Loucy (cell line): Measurements from ENCODE around the gene DNM1.

ENCODE experiments used
- CTCF ChIP-seq: fragments of 200-600 bp; sonication (generic); conservative IDR thresholded peaks from 2 replicates; pipeline ENCODE4 v1.5.1; 2014; ENCODE audit warnings: mild to moderate bottlenecking, antibody characterized with exemption, low read length
- EZH2phosphoT487 ChIP-seq: fragments of 200-600 bp; IDR thresholded peaks from 2 replicates; pipeline ENCODE4 v1.6.1; 2018; ENCODE audit warnings: antibody characterized with exemption, mild to moderate bottlenecking, moderate library complexity, borderline replicate concordance

- TF ChIP-seq CTCF, result no peak
- no peak for TF ChIP-seq EZH2phosphoT487
Measured at GRCh38 chr9:128211186-128211980, 8.2 kb downstream of the DNM1 start.
